NCI-H2196 (cell line): ENCODE data around the gene TMEM187.
A peak's percentile ranks its signal among the peaks of the same experiment; 100 is the strongest.

ENCODE experiments used
- DNase-seq: peaks from one replicate; lab custom pipeline; 2025; ENCODE audit not compliant: unreplicated experiment; lab: John Stamatoyannopoulos, UW

TMEM187 gene

DNA sequence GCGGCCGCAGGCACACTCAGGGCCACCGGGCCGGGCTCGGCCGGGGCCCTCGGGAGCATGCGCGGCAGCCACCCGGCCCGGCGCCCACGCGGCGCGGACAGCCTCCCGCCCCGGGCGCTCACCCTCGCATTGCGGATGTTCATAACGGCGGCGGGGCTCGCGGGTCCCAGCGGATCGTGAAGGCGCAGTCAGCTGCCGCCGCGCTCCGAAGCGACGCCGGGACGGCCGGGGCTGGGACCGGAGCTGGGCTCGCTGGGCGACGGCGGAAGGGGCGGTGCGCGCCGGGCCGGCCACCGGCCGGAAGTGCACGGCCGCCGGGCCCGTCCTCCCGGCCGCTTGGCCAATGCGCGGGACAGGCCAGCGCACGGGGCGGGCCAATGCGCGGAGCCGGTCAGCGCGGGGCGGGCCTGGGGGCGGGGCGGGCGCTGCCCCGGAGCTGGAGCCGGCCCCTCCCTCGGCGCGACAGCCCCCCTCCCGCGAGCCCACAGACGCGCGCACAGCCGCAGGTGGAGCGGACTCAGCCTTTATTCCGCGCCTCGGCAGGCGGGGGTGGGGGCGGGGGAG lies 37.7 kb upstream of the TMEM187 start, which contains the start of gene NAA10:
TSS of gene NAA10 (minus strand) at position 276 of the 564 bp plus-strand sequence. CDS start at position 143, 133 bp downstream.
- DNase-seq, result peak; percentile 78

DNA sequence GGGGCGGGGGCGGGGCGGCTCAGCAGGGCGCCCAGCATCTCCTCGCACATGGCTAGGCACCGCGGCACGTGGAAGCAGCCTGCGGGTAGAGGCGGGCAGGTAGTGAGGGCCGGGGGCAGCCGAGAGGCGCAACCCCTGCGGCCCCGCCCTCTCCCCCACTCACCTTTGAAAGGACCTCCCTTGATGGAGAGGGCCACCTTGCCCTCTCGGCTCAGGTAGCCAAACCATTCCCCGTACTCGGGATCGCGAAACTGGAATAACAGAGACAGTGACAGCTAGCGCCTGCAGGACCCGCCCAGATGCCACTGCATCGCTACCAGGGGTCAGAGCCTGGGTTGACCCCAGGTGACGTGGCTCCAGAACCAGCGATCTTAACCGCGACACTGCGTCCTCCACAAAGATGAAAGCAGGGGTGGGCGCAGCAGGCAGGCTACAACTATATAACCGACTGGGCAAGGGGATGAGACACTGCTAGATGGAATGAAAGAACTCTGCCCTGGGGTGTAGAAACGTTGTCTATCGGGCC lies 37.2 kb upstream of the TMEM187 start:
- DNase-seq, result no peak

DNA sequence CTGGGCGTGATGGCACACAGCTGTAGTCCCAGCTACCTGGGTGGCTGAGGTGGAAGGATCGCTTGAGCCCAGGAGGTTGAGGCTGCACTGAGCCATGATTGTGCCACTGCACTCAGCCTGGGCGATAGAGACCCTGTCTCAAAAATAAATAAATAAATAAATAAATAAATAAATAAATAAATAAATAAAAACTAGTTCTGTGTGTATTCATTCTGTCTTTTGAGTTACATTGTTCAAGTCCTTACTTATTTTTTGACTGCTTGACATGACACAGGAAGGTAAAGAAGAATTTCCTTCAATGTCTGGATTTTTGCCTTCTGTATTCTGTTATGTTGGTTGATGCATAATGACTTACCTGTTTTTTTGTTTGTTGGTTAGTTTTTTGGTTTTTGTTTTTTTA lies 35.5 kb upstream of the TMEM187 start:
- no peak for DNase-seq

DNA sequence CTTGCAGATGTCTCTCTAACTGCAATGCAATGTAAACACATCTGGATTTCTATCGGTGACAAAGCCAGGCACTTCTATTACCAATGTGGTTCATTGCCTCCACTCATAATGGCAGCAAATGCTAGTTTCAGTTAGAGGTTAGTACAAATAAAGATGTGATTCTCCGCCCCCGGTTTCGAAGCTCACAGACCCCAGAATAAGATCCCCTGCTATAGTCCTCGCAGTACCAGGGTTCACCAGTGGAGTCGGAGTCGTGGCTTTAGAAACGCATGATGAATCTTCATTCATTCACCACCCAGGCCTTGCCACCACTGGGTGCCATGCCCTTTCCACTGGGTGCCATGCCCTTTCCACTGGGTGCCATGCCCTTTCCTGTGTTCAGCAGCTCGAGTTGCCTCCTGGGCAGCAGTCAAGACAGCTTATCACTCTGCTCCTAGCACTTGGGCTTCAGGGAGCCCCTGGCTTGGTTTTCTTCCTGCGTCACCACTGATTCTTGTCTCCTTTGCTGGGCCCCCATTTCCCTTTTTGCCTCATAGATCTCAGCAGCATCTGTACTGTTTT lies 34.2 kb upstream of the TMEM187 start:
- no peak for DNase-seq

DNA sequence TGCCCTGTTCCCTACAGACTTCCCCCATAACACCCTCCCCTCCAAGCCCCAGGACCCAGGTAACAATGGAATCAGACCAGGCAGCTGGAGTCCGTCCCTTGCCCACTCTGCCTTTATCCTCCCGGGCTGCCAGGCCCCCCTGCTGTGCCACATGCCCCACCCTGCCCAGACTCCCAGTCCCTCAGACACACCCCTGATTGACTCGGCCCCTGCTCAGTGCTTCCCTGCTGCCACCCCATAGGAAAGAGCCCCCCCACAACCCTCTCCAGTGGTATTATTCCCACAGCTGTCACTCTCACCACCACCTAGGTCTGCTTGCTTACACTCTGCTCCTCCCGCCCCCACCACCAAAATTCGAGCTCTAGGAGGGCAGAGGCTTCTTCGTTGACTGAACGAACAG lies 33.0 kb upstream of the TMEM187 start:
- DNase-seq, result no peak

DNA sequence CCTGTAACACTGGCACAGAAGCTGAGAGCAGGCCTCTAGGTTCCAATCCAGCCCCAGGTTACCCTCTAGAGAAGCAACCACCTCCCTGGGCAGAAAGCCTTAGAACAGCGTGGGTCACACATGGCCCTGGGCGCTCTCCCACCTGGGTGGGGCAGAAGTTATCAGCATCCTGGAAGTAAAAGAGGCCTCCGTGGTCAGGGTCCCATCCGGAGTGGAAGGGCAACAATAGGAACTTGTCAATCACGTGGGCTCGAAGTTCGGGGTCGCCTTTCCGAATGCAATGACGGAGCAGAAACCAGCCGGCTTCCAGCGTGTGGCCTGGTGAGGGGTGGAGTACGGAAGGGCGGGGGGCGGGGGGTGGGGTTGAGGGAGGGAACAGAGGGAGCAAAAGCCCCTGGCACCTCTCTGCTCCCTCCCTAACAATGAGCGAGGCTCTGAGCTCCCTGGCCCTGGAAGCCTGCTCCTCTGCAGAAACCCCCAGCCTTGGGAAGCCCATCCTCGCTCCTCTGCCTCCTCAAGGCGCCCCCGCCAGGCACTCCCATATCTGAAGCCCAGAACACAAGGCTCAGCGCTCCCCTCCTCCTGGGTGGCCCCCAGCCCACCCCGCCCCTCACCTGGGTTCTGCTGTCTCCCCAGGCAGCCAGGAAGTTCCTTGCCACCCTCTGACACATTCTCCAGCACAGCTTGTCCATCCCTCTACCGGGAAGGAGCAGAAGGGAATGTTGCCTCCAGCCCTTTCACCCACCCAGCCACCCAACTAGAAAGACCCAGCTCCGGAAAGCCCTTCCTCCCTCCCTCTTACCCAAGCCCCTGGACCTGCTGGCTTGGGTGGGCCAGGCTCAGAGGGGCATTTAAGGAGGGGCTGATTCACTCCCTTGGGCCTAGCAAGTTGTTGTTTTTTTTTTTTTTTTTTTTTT lies 31.0 kb upstream of the TMEM187 start:
- no peak for DNase-seq

DNA sequence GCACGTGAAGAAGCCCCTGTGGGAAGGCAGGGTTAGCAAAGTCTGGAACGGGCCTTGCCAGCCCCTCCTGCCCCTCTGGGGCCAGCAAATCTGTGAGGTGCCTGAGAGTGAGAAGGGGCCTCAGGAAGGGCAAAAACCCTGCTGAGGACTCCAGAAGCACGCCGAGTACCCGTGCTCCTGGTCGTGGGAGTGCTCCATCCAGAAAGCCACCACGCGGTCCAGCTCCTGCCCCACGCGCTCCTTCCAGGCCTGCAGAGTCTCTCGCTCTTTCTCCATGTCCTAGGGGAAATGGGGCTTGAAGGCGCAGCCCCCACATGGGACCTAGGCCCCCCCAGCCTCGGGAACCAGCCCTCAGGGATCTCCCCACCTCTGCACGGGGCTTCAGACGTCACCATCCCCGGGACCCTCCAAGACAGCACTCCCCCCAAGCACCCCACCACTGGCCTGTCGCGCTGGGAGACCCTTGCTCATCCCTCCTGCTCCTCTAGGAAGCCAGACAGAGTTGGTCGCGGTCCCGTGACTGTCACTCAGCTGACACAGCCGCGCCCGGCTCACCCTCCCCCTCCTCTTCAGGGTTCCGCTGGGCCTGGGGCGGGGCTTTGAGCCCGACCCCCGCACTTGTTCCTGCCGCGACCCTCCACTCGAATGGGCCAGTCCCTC lies 28.3 kb upstream of the TMEM187 start, which contains the start of gene RENBP:
TSS of gene RENBP (minus strand) at position 504 of the 660 bp plus-strand sequence. CDS start at position 471, 33 bp downstream.
- no peak for DNase-seq

DNA sequence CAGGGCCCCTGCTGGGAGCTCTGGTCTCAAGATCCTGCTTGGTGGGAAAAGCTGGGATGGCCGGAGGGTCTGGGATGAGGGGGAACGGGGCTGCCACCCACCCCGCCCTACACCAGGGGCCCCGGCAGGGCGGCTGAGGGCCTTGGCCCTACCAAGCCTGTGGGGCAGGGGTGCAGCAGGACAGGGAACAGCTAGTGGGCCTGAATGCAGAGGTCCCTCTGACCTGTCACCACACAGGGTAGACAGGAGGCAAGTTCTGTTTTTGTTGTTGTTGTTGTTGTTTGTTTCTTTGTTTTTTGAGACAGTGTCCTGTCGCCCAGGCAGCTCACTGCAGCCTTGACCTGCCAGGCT lies 27.8 kb upstream of the TMEM187 start:
- no peak for DNase-seq

DNA sequence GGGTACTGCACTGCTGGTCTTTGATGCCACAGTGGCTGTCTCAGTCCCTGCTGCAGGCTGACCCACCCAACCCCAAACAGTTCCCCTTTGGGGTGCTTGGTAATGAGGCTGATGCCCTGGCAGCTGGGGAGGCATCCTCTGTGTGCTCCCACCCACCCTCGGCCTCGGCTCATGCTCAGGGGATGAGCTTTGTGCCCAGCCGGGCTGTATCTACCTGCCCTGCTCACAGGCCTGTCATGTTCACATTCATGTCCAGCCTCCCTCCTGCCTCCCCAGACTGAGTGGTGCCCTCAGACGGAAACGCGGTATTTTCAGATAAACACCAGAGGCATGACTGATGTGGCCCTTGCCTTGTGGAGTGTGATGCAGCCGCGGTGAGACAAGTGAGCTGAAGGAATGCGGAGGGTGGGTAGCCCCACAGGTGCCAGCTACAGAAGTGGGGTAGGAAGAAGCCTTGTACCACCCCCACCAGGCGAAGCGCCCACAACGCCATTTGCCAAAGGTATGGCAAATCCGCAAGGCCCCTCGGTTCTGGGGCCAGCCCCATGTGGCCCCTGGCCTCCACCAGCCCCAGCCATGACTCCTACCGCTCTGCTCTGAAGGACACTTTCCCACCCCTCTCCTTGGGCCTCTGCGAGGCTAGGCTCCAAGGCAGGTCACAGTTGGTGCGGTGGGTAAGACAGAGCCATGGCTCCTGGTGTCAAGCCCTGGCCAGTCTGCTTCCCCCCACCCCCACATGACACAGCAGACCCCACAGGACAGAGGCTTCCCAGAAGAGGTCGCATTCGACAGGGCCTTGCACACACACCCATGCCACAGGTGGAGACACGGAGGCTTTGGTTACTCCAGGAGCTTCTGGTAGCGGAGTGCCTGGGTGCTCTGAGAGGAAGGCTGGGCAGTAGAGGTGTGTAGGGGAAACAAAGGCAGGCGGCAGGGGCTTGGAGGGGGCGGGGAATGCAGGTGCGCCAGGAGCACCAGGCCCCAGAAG lies 26.3 kb upstream of the TMEM187 start:
- DNase-seq, result no peak

DNA sequence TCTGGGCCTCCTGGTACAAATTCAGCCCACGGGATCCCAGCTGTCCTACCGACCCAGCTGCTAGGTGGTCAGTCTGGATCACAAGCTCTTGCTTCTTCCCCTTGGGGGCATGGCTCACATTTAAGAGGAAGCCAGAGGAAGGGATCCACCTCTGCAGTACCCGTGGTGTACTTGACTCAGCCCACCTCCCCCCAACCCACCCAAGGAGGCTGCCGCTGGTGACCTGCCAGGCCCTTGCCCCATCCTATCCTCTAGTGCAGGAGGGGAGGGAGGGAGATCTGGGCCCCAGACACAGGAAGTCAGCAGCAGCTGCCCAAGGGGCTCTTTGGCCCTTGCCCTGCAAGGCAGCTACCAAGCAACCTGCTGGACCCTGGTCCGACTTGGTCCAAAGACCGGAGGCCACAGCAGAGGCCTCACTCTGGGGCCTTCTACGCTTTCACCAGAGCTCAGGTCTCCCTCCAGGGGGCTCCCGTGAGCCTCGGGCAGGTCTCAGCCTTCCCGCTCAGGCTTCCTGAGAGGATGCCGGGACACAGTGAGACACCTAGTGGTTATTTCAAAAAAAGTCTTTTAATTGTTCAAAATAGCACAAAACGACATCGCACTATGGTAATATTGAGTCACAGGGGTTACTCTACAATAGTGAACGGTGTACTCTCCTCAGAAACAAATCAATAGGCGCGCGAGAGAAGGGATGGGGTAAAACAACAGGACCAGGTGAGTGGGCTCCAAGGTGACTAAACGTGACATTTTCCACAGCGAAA lies 25.4 kb upstream of the TMEM187 start:
- peak; percentile 67 for DNase-seq

DNA sequence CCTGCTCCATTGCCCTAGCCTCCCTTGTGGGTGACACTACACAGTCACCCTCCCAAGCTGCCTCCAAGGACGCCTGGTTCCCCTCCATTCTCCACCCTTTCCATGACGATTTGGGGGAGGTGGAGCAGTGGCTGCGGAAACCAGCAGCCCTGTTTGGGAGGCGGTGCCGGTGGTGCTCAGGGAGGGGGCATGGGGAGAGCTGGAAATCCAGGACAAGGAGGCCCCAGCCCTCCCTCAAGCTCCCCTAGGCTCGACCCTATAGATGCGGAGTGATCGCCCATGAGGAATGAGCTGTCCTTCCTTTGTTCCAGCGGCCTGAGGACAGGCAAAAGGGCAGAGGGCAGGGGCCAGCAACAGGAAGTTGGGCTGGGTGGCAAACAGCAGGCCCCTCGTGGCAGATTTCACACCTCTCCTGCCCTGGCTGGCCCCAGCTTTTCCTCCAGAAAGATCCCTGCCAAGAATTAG lies 24.5 kb upstream of the TMEM187 start:
- DNase-seq, result no peak

DNA sequence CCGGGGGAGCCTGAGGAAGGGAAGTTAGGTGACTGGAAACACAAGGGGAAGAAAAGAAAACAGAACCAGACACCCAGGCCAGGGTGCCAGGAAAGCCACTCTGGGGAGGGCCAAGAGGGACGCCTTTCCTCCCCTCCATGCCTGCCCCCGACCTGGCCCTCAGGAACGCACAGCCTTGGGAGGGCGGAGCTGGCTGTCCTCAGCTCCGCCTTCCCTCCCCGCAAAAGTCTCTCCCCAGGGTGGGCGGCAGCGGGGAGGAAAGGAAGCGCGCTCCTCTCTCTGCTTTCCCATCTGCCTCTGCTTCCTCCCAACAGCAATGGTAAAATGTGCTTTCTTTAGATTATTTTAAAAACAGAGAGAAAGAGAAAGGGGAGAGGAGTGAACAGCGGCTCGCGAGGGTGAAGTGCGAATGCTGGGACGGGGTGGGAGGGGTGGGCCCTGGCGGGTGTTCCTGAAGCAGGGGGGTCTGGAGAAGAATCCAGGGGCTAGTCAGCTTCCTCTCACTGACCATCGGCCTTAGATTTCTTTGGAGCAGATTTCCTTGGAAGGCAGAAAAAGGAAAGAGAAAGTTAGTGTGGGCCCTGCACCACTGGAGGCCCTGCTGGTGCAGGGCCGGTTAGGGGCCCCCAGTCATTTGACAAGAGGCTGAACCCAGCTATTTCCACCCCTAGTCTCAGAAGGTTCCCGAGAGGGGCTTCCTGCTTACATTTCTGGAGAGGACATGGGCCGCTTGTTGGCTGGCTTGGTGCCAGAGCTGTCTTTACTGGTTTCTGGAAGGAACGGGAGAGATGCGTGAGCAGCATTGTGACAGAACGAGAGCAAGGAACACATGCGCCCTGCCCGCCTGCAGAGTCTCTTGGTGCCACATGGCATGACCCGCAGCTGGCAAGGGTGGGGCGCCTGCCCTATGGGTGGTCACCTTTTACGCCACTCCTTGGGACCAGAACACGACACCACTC lies 23.4 kb upstream of the TMEM187 start:
- no peak for DNase-seq

DNA sequence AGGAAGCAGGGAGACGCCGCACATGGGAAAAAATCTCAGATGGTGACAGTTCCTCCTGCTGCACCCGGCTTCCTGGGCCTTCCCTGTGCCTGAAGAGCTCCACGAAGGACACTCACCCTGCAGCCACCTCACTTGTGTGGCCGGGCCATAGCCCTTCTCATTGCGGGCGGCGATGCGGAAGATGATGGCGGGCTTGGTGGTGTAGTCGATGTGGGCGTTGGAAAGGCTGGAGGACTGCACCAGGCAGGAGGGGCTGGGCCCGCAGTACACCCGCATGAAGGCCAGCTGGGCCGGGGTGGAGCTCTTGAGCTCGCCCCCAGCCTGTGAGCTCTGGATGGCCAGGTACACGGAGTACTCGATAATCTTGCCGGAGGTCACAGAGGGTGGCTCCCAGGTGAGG lies 22.4 kb upstream of the TMEM187 start:
- no peak for DNase-seq

DNA sequence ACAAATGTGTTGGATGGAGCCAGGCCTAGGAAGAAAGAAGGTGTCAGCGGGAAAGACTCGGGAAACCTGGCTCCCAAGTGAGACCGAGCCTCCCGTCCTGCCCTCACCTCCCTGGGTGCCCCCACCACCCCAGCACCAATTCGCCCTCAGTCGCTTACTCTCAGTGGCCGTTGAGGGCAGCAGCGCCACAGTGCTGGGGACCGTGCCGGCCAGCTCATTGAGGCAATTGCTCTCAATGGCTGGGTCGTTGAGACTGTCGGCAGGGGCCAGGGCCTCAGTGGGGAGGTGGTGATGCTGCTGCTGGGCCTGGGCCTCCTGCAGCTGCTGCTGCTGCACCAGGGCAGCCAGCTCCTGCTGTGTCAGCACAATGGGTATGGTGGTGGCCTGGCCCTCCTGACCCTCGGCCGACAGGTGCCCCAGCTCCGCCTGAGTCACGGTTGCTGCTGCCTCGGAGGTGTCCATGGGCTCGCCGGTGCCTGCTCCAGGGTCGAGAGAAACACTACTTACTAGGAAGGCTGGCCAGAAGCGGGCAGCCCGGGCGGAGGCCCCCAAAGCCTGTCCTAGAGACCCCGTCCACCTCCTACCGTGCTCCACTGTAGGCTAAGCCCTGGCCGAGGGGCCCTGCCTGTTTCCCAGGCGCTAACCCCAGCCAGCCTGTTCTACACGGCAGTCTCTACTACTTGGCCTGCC lies 20.7 kb upstream of the TMEM187 start:
- no peak for DNase-seq

DNA sequence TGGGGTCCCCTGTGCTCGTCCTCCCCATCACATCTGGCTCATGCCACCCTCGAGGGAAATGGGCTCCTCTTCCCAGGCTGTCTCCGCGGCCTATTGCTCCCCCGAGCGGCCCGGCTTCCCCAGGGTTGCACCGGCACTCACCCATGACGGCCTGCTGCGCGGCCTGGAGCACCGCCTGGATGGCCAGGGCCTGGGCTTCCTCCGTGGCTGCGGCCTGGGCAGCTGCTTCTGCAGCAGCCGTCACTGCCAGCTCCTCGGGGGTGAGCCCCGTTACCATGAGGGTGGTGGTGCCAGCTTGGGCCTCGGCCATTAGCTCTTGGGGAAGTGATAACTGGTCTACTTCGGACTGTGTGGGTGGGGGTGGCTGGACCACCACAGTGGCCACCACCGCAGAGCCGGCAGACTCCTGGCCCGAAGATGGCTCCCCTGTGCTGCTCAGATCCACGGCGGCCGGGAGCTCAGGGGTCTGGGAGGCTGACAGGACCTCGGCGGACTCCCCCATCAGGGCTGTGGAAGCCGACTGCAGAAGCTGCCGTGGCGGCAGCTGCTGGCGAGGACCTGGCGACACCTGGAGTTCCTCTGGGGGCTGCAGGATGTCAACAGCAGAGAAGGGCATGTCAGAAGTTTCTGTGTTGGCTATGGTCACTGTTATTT lies 20.1 kb upstream of the TMEM187 start:
- no peak for DNase-seq

DNA sequence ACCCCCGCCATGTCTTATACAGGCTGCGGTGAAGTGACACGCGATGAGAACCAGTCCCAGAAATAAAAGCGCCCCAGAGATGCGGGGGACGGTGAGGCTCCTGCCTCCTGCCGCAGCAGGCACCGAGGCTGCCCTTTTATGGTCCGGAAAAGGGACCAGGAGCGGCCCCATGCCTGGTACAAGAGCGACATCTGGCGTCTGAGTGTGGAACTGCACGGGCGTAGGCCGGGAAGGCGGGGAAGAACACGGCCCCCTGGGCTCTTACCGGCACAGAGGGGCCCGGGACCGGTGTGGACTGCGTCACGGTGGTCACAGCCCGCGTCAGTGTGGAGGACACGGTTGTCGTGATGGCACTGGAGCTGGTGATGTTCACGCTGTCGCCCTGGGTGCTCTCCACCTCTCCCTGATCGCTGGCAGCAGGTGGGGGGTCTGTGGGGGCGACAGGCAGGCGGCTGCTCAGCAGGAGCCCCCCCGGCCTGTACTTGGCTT lies 19.2 kb upstream of the TMEM187 start:
- DNase-seq, result peak; percentile 66
